SU-DHL-6 (cell line): Measurements from ENCODE around the gene PMEPA1.

ENCODE experiments used
- H2AFZ ChIP-seq: fragments of 200-600 bp; sonication (generic); 2 replicates; pipeline ENCODE4 v1.6.1; 2014; ENCODE audit warnings: low read depth, mild to moderate bottlenecking, moderate library complexity, mixed read lengths, antibody characterized with exemption, low read length; ENCODE audit not compliant: severe bottlenecking
- H3F3A ChIP-seq: fragments of 200-600 bp; shearing (Covaris generic); 2 replicates; pipeline ENCODE4 v1.6.0; 2016; ENCODE audit warnings: antibody characterized with exemption, mild to moderate bottlenecking; ENCODE audit not compliant: insufficient read depth
- H3K27ac ChIP-seq: fragments of 200-600 bp; sonication (generic); 2 replicates; pipeline ENCODE4 v1.5.1; 2016; ENCODE audit warnings: low read depth, mild to moderate bottlenecking, low read length, moderate library complexity, mixed read lengths
- H3K27me3 ChIP-seq: fragments of 200-600 bp; sonication (generic), shearing (Covaris generic); 2 replicates; pipeline ENCODE4 v1.6.0; 2014; ENCODE audit warnings: mild to moderate bottlenecking, low read length
- H3K36me3 ChIP-seq: fragments of 200-600 bp; sonication (generic); 2 replicates; pipeline ENCODE4 v1.6.1; 2014; ENCODE audit warnings: mild to moderate bottlenecking, low read length, mixed read lengths
- H3K4me2 ChIP-seq: fragments of 300-600, 200-600 bp; shearing (Covaris generic), sonication (generic); 2 replicates; pipeline ENCODE4 v1.6.0; 2014; ENCODE audit warnings: low read length, low read depth, mild to moderate bottlenecking; ENCODE audit not compliant: poor library complexity, severe bottlenecking
- H3K4me3 ChIP-seq: fragments of 200-600 bp; sonication (generic); 2 replicates; pipeline ENCODE4 v1.5.1; 2014; ENCODE audit warnings: antibody characterized with exemption, low read length, mild to moderate bottlenecking, mixed read lengths; ENCODE audit not compliant: insufficient read depth, poor library complexity, severe bottlenecking
- H3K79me2 ChIP-seq: fragments of 200-600 bp; sonication (generic); 2 replicates; pipeline ENCODE4 v1.6.1; 2014; ENCODE audit warnings: mild to moderate bottlenecking, low read length, moderate library complexity; ENCODE audit not compliant: insufficient read depth
- H3K9ac ChIP-seq: fragments of 200-600 bp; sonication (generic); 2 replicates; pipeline ENCODE4 v1.7.0; 2014; ENCODE audit warnings: mild to moderate bottlenecking, low read length
- H3K9me2 ChIP-seq: fragments of 200-600 bp; sonication (generic); replicated peaks from 2 replicates; pipeline ENCODE4 v1.6.1; 2014; ENCODE audit warnings: low read length; ENCODE audit not compliant: insufficient read depth
- H3K9me3 ChIP-seq: fragments of 200-600 bp; sonication (generic); 2 replicates; pipeline ENCODE4 v1.6.1; 2014; ENCODE audit warnings: low read length, mixed read lengths; ENCODE audit not compliant: insufficient read depth
- H4K20me1 ChIP-seq: fragments of 200-600 bp; sonication (generic); 2 replicates; pipeline ENCODE4 v1.6.1; 2014; ENCODE audit warnings: low read depth, mild to moderate bottlenecking, antibody characterized with exemption, low read length, moderate library complexity, mixed read lengths
- EZH2phosphoT487 ChIP-seq: fragments of 200-600 bp; sonication (generic), shearing (Covaris generic); conservative IDR thresholded peaks from 2 replicates; pipeline ENCODE4 v1.6.1; 2018; ENCODE audit warnings: mild to moderate bottlenecking, antibody characterized with exemption, low read length, moderate library complexity, mixed read lengths
- TF ChIP-seq, protein P1 (sequence below): fragments of 200-600 bp; sonication (generic); IDR thresholded peaks from one replicate; pipeline ENCODE4 v1.5.1; 2017; ENCODE audit warnings: antibody characterized with exemption, mild to moderate bottlenecking, low read length, moderate library complexity; ENCODE audit not compliant: insufficient read depth, poor library complexity, severe bottlenecking

Gene PMEPA1

GRCh38 chr20:57688864-57689263 lies 21.0 kb downstream of the PMEPA1 start:
- H3K9me2 ChIP-seq: no peaks in the 10 kb centered on the region
- no peaks in the 10 kb centered on the region for H3K9me3 ChIP-seq
- peak overlapping the region; percentile 37; the same call in 1 of the 2 replicates for H3K9ac ChIP-seq
- H3K4me3 ChIP-seq: no peak overlapping the region
- peak overlapping the region; percentile 43 for H3K4me2 ChIP-seq
- H3F3A ChIP-seq: peaks cover 24% of the 10 kb centered on the region
- H4K20me1 ChIP-seq: no peaks in the 10 kb centered on the region
- H3K27ac ChIP-seq: peak overlapping the region; percentile 96; the same call in 1 of the 2 replicates
- H3K27me3 ChIP-seq: no peaks in the 10 kb centered on the region
- TF ChIP-seq, protein P1, sequence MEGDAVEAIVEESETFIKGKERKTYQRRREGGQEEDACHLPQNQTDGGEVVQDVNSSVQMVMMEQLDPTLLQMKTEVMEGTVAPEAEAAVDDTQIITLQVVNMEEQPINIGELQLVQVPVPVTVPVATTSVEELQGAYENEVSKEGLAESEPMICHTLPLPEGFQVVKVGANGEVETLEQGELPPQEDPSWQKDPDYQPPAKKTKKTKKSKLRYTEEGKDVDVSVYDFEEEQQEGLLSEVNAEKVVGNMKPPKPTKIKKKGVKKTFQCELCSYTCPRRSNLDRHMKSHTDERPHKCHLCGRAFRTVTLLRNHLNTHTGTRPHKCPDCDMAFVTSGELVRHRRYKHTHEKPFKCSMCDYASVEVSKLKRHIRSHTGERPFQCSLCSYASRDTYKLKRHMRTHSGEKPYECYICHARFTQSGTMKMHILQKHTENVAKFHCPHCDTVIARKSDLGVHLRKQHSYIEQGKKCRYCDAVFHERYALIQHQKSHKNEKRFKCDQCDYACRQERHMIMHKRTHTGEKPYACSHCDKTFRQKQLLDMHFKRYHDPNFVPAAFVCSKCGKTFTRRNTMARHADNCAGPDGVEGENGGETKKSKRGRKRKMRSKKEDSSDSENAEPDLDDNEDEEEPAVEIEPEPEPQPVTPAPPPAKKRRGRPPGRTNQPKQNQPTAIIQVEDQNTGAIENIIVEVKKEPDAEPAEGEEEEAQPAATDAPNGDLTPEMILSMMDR: no peak
- no peak for TF ChIP-seq EZH2phosphoT487
- H3K36me3 ChIP-seq: no peaks in the 10 kb centered on the region
- H3K79me2 ChIP-seq: no peaks in the 10 kb centered on the region
- no peak overlapping the region for H2AFZ ChIP-seq

GRCh38 chr20:57688295-57688694 lies 21.5 kb downstream of the PMEPA1 start:
- Histone ChIP-seq H3K9ac (peak overlapping the region; percentile 36), H3K36me3 (no peaks in the 10 kb centered on the region), H3K4me3 (no peak overlapping the region), H4K20me1 (no peaks in the 10 kb centered on the region), H3F3A (peaks cover 30% of the 10 kb centered on the region), H3K79me2 (no peaks in the 10 kb centered on the region), H3K27ac (peak overlapping the region; percentile 96), H3K27me3 (no peaks in the 10 kb centered on the region), H3K9me3 (no peaks in the 10 kb centered on the region), H2AFZ (no peak overlapping the region), H3K4me2 (peak overlapping the region; percentile 43), H3K9me2 (no peaks in the 10 kb centered on the region)
- TF ChIP-seq, protein P1: no peak
- TF ChIP-seq EZH2phosphoT487: no peak

GRCh38 chr20:57686931-57687652 lies 22.7 kb downstream of the PMEPA1 start:
- H3K9me2 ChIP-seq: no peaks in the 10 kb centered on the region
- H2AFZ ChIP-seq: no peak overlapping the region
- no peaks in the 10 kb centered on the region for H3K79me2 ChIP-seq
- no peak overlapping the region for H3K4me3 ChIP-seq
- H3K9me3 ChIP-seq: no peaks in the 10 kb centered on the region
- peak overlapping the region; percentile 43 for H3K4me2 ChIP-seq
- no peaks in the 10 kb centered on the region for H3K27me3 ChIP-seq
- H3K27ac ChIP-seq: peak overlapping the region; percentile 96
- no peaks in the 10 kb centered on the region for H4K20me1 ChIP-seq
- no peak for TF ChIP-seq EZH2phosphoT487
- TF ChIP-seq, protein P1: no peak
- H3F3A ChIP-seq: peaks cover 38% of the 10 kb centered on the region
- peak overlapping the region; percentile 36 for H3K9ac ChIP-seq
- no peaks in the 10 kb centered on the region for H3K36me3 ChIP-seq
